HG03432 (cell line): Measurements from ENCODE around the gene SLC13A1.
A peak's percentile ranks its signal among the peaks of the same experiment; 100 is the strongest.

Experiments
- ATAC-seq: cut with Tn5 transposase; IDR thresholded peaks from one replicate; pipeline ENCODE4 v1.9.1; 2021; ENCODE audit warnings: mild to moderate bottlenecking, moderate library complexity; ENCODE audit not compliant: unreplicated experiment

Gene SLC13A1

GRCh38 chr7:123198668-123199652 is 809 bp downstream of the SLC13A1 start:
- ATAC-seq = no peak

DNA sequence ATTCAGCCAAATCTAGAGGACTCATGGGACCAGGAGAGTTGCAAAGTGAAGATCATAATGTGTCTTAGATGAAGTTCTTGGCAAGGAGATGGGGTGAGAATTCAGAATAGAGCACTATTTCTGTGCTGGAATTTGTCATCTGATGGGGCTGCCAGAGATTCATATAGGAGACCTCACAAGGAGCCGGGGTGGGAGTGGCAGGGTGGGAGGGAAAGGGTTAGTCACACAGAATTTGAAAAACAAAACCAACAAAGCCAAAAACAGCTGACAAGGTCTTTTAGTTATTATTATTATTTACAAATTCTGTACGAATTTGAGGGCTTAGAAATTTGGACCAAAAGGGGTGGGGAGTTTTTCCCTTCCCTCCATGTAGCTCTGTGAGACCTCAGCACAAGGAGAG is 1.7 kb downstream of the SLC13A1 start:
- ATAC-seq = no peak

GRCh38 chr7:123193235-123193634 is 6.5 kb downstream of the SLC13A1 start:
- no peak for ATAC-seq

GRCh38 chr7:123191132-123191531 is 8.6 kb downstream of the SLC13A1 start:
- ATAC-seq = no peak

DNA sequence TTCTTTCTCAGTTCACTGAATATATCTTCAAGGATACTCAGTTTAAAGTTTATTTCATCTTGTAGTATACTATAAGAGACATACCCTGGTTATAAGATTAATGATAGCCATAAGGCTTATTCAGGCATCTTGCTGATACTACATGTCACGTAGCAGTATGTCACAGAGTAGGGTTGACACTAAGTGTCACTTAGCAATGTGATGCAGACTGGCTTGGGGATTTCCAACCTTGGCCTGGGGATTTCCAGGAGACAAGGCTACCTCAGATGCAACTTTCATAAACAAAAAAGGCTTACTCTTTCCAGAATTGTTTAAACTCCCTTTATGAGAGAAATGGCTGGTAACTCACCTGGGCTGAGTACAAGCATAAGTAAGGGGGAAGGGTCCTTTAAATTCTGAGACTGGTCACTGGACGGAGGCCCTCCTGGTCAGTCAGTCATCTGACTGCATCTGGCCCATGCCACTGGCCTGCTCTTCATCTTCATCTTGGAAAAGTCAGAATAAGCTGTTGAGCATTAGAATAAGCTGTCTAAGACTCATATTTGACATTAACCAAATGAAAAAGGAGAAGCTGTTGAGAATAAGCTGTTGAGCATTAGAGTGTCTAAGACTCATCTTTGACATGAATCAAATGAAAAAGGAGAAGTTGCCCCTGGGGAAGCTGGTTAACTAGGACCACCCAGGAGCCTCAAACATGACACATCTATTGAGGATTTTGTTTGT is 9.5 kb downstream of the SLC13A1 start:
- peak; percentile 97 for ATAC-seq

DNA sequence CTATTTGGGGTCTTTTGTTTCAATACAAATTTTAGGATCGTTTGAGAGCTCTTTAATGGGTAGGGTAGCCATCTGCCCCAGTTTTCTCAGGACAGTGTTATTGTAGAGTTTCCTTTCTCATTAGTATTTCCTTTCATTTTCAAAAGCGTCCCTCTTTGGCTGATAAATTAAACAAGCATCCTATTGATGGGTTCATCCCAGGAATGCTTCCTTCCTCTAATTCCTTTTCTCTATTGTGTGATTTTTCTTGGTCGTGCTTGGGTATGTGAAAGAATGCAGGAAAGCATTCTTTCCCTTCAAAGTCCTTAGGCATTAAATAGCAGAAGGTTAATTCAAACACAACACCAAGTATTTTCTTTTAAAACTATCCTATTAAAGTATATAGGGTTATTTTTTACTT is 14.0 kb downstream of the SLC13A1 start:
- ATAC-seq = no peak

DNA sequence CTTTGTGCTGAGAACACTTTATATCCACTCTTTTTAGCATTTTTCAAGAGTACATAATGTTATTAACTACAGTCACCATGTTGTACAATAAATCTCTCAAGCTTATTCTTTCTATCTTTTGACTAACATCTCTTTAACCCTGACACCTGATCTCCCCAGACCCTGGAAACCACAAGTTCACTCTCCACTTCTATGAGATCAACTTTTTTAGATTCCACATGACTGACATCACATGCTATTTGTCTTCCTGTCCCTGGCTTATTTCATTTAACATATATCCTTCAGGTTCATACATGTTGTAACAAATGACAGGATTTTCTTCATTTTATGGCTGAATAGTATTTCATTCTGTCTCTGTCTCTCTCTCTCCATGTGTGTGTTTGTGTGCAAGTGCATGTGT is 15.5 kb downstream of the SLC13A1 start:
- no peak for ATAC-seq

- ATAC-seq = no peak
Measured at GRCh38 chr7:123183431-123183830, 16.3 kb downstream of the SLC13A1 start.

- ATAC-seq = no peak
Measured at GRCh38 chr7:123177442-123177841, 22.3 kb downstream of the SLC13A1 start.

DNA sequence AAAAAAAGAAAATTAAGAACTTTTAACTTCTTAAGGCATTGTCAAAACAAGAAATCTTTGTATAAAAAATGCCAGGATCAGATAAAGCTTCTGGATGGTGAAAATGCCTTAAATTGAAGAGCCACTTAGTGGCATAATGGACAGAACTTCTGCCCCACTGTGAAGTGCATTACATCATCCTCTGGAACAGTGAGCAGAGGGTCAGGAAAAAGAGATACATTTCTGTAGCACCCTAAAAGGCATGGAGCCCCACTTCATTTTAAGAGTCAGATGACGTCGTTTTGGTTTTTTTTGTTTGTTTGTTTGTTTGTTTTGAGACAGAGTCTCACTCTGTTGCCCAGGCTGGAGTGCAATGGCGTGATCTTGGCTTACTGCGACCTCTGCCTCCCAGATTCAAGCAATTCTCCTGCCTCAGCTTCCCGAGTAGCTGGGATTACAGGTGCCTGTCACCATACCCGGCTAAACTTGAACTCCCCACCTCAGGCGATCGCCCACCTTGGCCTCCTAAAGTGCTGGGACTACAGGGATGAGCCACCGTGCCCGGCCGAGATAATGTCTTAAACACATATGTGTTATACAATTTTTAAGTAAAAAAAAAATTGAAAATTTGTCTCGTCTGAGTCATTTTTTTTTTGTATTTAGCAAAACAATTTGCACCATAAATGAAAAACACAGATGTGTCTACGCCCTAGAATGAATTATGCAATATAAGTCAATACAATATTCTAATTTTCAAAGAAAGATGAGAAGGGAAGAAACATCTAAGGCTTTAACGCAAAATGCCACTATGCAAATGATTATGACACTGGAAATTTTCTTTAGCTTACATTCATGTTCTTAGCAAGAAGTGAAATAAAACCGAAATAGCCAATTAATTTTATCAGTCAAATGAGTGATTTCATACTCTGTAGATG is 29.2 kb downstream of the SLC13A1 start:
- ATAC-seq = no peak

GRCh38 chr7:123169065-123169464 is 30.7 kb downstream of the SLC13A1 start:
- no peak for ATAC-seq

DNA sequence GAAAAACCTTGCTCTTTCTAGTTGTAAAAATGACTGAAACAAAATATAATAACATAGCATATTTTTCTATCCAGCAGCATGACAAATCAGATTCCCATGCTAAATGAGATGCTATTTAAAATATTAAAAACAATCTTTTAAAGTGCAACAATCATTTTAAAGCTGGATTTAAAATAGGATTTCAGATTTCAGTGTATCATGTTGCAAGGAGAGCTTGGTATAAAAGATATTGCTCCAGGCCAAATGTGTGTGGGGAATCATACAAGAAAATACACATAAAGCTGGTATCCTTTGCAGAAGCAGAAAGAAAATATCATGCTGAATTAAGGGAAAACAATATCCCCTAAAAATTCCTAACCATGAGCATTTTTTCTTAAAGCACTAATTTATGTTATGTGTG is 42.2 kb downstream of the SLC13A1 start:
- no peak for ATAC-seq

DNA sequence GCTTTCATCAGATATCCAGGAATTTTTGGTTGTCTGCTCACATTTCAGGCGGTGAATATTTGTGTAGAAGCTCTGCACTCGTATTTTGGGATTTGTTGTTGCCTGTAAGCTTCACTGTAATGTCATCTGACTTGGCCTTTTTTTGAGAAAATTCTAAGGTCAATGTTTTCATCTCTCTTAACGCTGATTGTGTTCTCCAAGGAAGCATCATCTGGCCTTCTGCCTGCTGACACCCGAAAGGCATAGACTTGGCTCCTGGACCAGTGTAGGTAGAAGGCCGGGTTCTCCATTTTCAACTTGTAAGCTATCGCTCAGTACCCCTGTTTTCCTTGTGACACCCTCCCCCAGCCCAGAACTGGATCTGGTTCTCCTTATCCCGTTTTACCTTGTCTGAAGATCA is 44.2 kb downstream of the SLC13A1 start:
- no peak for ATAC-seq

DNA sequence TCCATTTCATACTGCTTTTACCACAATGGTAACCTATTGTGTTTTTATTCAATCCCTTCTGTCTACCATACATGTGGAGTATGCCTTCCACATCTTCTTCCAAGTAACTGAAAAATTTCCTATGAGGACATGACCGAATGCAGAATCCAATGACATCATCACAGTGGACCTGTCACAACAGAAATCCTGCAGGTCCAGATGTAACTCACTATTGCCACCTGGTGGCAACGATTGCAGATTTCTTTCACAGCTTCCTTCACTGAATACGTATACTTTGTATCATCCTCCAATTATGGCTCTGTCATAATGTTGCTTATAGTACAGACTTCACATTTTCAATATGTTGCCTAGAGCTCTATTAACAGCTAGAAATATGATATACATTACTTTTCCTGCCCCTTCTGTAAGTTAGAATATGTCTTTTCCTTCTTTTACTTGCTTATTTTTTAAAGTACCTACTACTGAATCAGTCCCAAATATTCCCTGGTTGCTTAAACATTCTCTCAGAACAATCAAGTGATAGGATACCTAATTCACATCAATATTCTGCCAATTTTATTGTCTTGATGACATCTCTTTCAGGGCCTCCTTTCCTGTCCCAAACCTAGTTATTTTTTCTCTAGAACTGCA is 45.4 kb downstream of the SLC13A1 start:
- peak; percentile 99 for ATAC-seq

GRCh38 chr7:123151443-123151842 is 48.3 kb downstream of the SLC13A1 start:
- no peak for ATAC-seq

GRCh38 chr7:123148813-123149212 is 51.0 kb downstream of the SLC13A1 start:
- no peak for ATAC-seq

DNA sequence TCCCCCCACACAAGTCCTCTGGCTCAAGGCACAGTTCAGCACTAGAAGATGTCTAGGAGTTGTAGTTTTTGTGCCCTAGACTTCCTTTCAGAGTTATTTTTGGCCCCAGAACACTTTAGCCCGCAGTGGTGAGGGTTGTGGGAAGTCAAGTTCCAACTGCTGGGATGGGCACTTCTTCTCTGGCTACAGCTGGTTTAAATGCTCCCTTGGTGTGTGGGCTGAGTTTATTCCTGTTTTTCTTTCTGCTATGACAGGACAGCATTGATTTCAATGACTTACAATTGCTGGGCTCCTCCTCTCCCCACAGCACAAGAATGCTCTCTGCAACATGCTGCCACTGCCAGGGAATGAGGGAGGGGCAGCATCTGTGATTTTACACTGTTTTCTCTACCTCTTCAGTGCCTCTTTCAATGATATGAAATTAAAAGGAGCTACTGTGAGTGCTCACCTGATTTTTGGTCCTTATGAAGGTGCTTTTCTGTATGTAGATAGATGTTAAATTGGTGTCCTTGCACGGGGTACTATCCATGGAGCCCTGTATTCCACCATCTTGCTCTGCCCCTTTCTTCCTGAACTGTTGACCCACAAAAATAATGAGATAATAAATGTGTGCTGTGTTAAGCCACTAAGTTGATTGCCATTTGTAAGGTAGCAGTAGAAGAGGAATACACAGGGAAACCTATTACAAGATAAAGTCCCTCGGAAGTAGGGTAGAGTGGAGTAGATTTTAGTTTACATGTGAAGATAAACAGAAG is 56.3 kb downstream of the SLC13A1 start:
- ATAC-seq = no peak

DNA sequence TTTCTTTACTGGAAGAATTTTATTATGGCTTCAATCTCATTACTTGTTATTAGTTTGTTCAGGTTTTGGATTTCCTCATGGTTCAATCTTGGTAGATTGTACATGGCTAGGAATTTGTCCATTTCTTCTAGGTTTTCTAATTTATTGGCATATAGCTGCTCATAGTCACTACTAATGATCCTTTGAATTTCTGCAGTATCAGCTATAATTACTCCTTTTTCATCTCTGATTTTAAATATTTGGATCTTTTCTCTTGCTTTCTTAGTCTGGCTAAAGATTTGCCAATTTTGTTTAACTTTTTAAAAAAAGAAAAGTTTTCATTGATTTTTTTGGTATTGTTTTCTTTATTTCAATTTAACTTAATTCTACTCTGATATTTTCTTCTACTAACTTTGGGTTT is 59.2 kb downstream of the SLC13A1 start:
- ATAC-seq = no peak

GRCh38 chr7:123135960-123136359 is 63.8 kb downstream of the SLC13A1 start:
- no peak for ATAC-seq

GRCh38 chr7:123133924-123134323 is 65.8 kb downstream of the SLC13A1 start:
- no peak for ATAC-seq
